Tibial nerve (tissue), 4 donors: ENCODE results near the gene KCNK2. TPM values are rescaled to one million over a fixed set of nuclear protein-coding genes. Genes with fewer than 3 reads are reported as not detected.

Source experiments
- DNase-seq, 2 donors: peaks; one replicate each; pipeline ENCODE4 v3.0.0-alpha.2; 2019; ENCODE audit warnings: low spot score in 2 of 2
- H3K27ac ChIP-seq, 4 donors: fragments of 200-600 bp; sonication (generic) in 3 of 4; one replicate each; pipeline ENCODE4 v1.5.1; 2017 to 2019; ENCODE audit warnings: mild to moderate bottlenecking in 1 of 4
- H3K27me3 ChIP-seq, 2 donors: fragments of 200-600 bp; sonication (generic) in 1 of 2; one replicate each; pipeline versions ENCODE4 v1.5.1 to v1.6.0; 2017 to 2019
- H3K36me3 ChIP-seq, 3 donors: fragments of 200-600 bp; sonication (generic); one replicate each; pipeline ENCODE4 v1.5.1; 2018 to 2019
- H3K4me1 ChIP-seq, 4 donors: fragments of 200-600 bp; sonication (generic) in 3 of 4; one replicate each; pipeline ENCODE4 v1.5.1; 2017 to 2019
- H3K4me3 ChIP-seq, 4 donors: fragments of 200-600 bp; sonication (generic) in 3 of 4; one replicate each; pipeline ENCODE4 v1.5.1; 2017 to 2019; ENCODE audit warnings: mild to moderate bottlenecking in 1 of 4, moderate library complexity in 1 of 4
- H3K9me3 ChIP-seq, 4 donors: fragments of 200-600 bp; sonication (generic) in 3 of 4; one replicate each; pipeline ENCODE4 v1.5.1; 2017 to 2019
- EP300 ChIP-seq, 2 donors: sonication (generic); formaldehyde crosslinking; IDR thresholded peaks; one replicate each; pipeline ENCODE4 v1.6.1; 2017; ENCODE audit warnings: antibody characterized with exemption in 2 of 2, mild to moderate bottlenecking in 1 of 2
- POLR2A ChIP-seq, 2 donors: fragments of 450-650 bp; IDR thresholded peaks; one replicate each; pipeline ENCODE4 v1.6.1; 2017; ENCODE audit warnings: antibody characterized with exemption in 2 of 2, mild to moderate bottlenecking in 2 of 2, moderate library complexity in 2 of 2
- WGBS, 2 donors: methylation state at CpG; one replicate each; pipeline ENCODE4 v1.1.5; 2018; 5-methylcytosine and 5-hydroxymethylcytosine counted together
- total RNA-seq, 4 donors: library from RNA; depleted of rRNA; stranded (reverse); fragments of >200 nt; gene quantifications; one replicate each; pipeline ENCODE4 v1.1.0, GENCODE V29; 2016
- TF ChIP-seq, protein P1 (sequence below), 5 experiments: fragments of 200-600 bp in 3 of 5; fragments of 450-650 bp in 2 of 5; sonication (generic) in 3 of 5; IDR thresholded peaks; one replicate each; pipeline ENCODE4 v1.5.1; 2016 to 2019; ENCODE audit warnings: antibody characterized with exemption in 5 of 5, mild to moderate bottlenecking in 3 of 5, moderate library complexity in 2 of 5

The KCNK2 gene, protein sequence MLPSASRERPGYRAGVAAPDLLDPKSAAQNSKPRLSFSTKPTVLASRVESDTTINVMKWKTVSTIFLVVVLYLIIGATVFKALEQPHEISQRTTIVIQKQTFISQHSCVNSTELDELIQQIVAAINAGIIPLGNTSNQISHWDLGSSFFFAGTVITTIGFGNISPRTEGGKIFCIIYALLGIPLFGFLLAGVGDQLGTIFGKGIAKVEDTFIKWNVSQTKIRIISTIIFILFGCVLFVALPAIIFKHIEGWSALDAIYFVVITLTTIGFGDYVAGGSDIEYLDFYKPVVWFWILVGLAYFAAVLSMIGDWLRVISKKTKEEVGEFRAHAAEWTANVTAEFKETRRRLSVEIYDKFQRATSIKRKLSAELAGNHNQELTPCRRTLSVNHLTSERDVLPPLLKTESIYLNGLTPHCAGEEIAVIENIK
- 10 to 100 TPM in 3 of 4 donors, 1 to 10 TPM in 1; 9.4 to 13.7 (median 12.2) TPM for total RNA-seq

- Histone ChIP-seq H3K4me3 (peak within 1 kb of the TSS; percentile 21 to 60 (median 32)), H3K27me3 (peaks cover 0 to 49% of the 10 kb centered on the region in 2 donors), H3K36me3 (no peaks in the 10 kb centered on the region), H3K4me1 (peaks cover 0 to 23% (median 3%) of the 10 kb centered on the region in 4 donors), H3K27ac (peak within 1 kb of the TSS in 3 of 4 donors; percentile 25 to 52 (median 28)), H3K9me3 (no peaks in the 10 kb centered on the region)
- 0 to 1% methylated on average over 54 to 60 of the region's 85 CpGs for WGBS, 2 donors
- peak in 1 of 2 donors; percentile 57 for DNase-seq
- TF ChIP-seq, protein P1, sequence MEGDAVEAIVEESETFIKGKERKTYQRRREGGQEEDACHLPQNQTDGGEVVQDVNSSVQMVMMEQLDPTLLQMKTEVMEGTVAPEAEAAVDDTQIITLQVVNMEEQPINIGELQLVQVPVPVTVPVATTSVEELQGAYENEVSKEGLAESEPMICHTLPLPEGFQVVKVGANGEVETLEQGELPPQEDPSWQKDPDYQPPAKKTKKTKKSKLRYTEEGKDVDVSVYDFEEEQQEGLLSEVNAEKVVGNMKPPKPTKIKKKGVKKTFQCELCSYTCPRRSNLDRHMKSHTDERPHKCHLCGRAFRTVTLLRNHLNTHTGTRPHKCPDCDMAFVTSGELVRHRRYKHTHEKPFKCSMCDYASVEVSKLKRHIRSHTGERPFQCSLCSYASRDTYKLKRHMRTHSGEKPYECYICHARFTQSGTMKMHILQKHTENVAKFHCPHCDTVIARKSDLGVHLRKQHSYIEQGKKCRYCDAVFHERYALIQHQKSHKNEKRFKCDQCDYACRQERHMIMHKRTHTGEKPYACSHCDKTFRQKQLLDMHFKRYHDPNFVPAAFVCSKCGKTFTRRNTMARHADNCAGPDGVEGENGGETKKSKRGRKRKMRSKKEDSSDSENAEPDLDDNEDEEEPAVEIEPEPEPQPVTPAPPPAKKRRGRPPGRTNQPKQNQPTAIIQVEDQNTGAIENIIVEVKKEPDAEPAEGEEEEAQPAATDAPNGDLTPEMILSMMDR (IDR thresholded peaks at IDR 0.05), result no peak
- TF ChIP-seq POLR2A (IDR thresholded peaks at IDR 0.05) (no peak), EP300 (IDR thresholded peaks at IDR 0.05) (no peak)
These were observed at the start of gene KCNK2 for GRCh38 chr1:215082532-215083382. TSS of gene KCNK2 (plus strand) at chr1:215082737. CDS start at chr1:215083386, 649 bp downstream.

- H3K36me3 ChIP-seq, result no peaks in the 10 kb centered on the region
- WGBS, 2 donors, result 93 to 96% methylated on average over 1 of the region's 1 CpG
- no peaks in the 10 kb centered on the region for H3K27me3 ChIP-seq
- H3K4me1 ChIP-seq, result no peaks in the 10 kb centered on the region
- TF ChIP-seq EP300 (IDR thresholded peaks at IDR 0.05) (no peak), POLR2A (IDR thresholded peaks at IDR 0.05) (no peak)
- TF ChIP-seq, protein P1 (IDR thresholded peaks at IDR 0.05), result no peak
- no peak overlapping the region for H3K4me3 ChIP-seq
- H3K9me3 ChIP-seq, result no peaks in the 10 kb centered on the region
- DNase-seq, result no peak
- H3K27ac ChIP-seq, result no peak overlapping the region
These were observed 49.5 kb upstream of the KCNK2 start for GRCh38 chr1:215032911-215033526.

GRCh38 chr1:215040190-215040589, 42.3 kb upstream of the KCNK2 start:
- Histone ChIP-seq H3K27me3 (no peaks in the 10 kb centered on the region), H3K27ac (no peak overlapping the region), H3K4me3 (no peak overlapping the region), H3K4me1 (no peaks in the 10 kb centered on the region), H3K36me3 (no peaks in the 10 kb centered on the region), H3K9me3 (no peaks in the 10 kb centered on the region)
- TF ChIP-seq POLR2A (IDR thresholded peaks at IDR 0.05) (no peak), EP300 (IDR thresholded peaks at IDR 0.05) (no peak)
- TF ChIP-seq, protein P1 (IDR thresholded peaks at IDR 0.05), result no peak
- 56% methylated on average over 2 of the region's 2 CpGs for WGBS, 2 donors
- no peak for DNase-seq

- Histone ChIP-seq H3K27me3 (no peaks in the 10 kb centered on the region), H3K4me3 (no peak overlapping the region), H3K36me3 (no peaks in the 10 kb centered on the region), H3K9me3 (no peaks in the 10 kb centered on the region), H3K4me1 (no peaks in the 10 kb centered on the region), H3K27ac (no peak overlapping the region)
- TF ChIP-seq POLR2A (IDR thresholded peaks at IDR 0.05), result no peak
- TF ChIP-seq EP300 (IDR thresholded peaks at IDR 0.05), result no peak
- TF ChIP-seq, protein P1 (IDR thresholded peaks at IDR 0.05), result no peak
- no peak for DNase-seq
- 91 to 93% methylated on average over 1 of the region's 1 CpG for WGBS, 2 donors
These were observed 39.1 kb upstream of the KCNK2 start for GRCh38 chr1:215043401-215043800.
